ENCODE results near the gene DPP6. TPM values are rescaled to one million over a fixed set of nuclear protein-coding genes. Genes with fewer than 3 reads are reported as not detected.

The DPP6 gene
- total RNA-seq, 4 donors from 2014 or later: 0.60 to 1.7 (median 1.6) TPM; not detected in 1

GRCh38 chr7:154512121-154512833 is 460.1 kb downstream of the DPP6 start:
- H3K27me3 ChIP-seq: no peaks in the 10 kb centered on the region
- H3K4me3 ChIP-seq: no peak overlapping the region
- TF ChIP-seq EP300 (IDR thresholded peaks at IDR 0.05) (no peak), POLR2A (IDR thresholded peaks at IDR 0.05) (no peak)
- TF ChIP-seq, protein P1, sequence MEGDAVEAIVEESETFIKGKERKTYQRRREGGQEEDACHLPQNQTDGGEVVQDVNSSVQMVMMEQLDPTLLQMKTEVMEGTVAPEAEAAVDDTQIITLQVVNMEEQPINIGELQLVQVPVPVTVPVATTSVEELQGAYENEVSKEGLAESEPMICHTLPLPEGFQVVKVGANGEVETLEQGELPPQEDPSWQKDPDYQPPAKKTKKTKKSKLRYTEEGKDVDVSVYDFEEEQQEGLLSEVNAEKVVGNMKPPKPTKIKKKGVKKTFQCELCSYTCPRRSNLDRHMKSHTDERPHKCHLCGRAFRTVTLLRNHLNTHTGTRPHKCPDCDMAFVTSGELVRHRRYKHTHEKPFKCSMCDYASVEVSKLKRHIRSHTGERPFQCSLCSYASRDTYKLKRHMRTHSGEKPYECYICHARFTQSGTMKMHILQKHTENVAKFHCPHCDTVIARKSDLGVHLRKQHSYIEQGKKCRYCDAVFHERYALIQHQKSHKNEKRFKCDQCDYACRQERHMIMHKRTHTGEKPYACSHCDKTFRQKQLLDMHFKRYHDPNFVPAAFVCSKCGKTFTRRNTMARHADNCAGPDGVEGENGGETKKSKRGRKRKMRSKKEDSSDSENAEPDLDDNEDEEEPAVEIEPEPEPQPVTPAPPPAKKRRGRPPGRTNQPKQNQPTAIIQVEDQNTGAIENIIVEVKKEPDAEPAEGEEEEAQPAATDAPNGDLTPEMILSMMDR (IDR thresholded peaks at IDR 0.05): no peak
- 86 to 89% methylated on average over 7 of the region's 7 CpGs for WGBS, 2 donors
- no peaks in the 10 kb centered on the region for H3K4me1 ChIP-seq
- H3K9me3 ChIP-seq: peaks cover 0 to 13% (median 0%) of the 10 kb centered on the region in 4 donors
- H3K27ac ChIP-seq: no peak overlapping the region
- DNase-seq (ENCODE audit: low spot score in 2 of 2): no peak
- H3K36me3 ChIP-seq: no peaks in the 10 kb centered on the region

- Histone ChIP-seq H3K4me1 (no peaks in the 10 kb centered on the region), H3K27me3 (no peaks in the 10 kb centered on the region), H3K36me3 (no peaks in the 10 kb centered on the region), H3K9me3 (peaks cover 0 to 9% (median 0%) of the 10 kb centered on the region in 4 donors), H3K4me3 (no peak overlapping the region), H3K27ac (no peak overlapping the region)
- 87% methylated on average over 10 of the region's 10 CpGs for WGBS, 2 donors
- TF ChIP-seq, protein P1 (IDR thresholded peaks at IDR 0.05): no peak
- no peak for TF ChIP-seq EP300 (IDR thresholded peaks at IDR 0.05)
- TF ChIP-seq POLR2A (IDR thresholded peaks at IDR 0.05): no peak
- no peak for DNase-seq (ENCODE audit: low spot score in 2 of 2)
These were observed 465.6 kb downstream of the DPP6 start for GRCh38 chr7:154517768-154518167.

- H3K4me3 ChIP-seq: no peak overlapping the region
- DNase-seq (ENCODE audit: low spot score in 2 of 2): no peak
- H3K27me3 ChIP-seq: no peaks in the 10 kb centered on the region
- 76 to 94% methylated on average over 4 of the region's 4 CpGs for WGBS, 2 donors
- H3K4me1 ChIP-seq: no peaks in the 10 kb centered on the region
- no peak overlapping the region for H3K27ac ChIP-seq
- no peaks in the 10 kb centered on the region for H3K36me3 ChIP-seq
- H3K9me3 ChIP-seq: peaks cover 0 to 9% (median 0%) of the 10 kb centered on the region in 4 donors
- TF ChIP-seq POLR2A (IDR thresholded peaks at IDR 0.05) (no peak), EP300 (IDR thresholded peaks at IDR 0.05) (no peak)
- TF ChIP-seq, protein P1 (IDR thresholded peaks at IDR 0.05): no peak
These were observed 467.0 kb downstream of the DPP6 start for GRCh38 chr7:154519229-154519628.

GRCh38 chr7:154530136-154530535 is 477.9 kb downstream of the DPP6 start:
- H3K4me1 ChIP-seq: no peaks in the 10 kb centered on the region
- no peak overlapping the region for H3K27ac ChIP-seq
- no peak overlapping the region for H3K4me3 ChIP-seq
- DNase-seq (ENCODE audit: low spot score in 2 of 2): no peak
- H3K36me3 ChIP-seq: no peaks in the 10 kb centered on the region
- H3K27me3 ChIP-seq: no peaks in the 10 kb centered on the region
- TF ChIP-seq, protein P1 (IDR thresholded peaks at IDR 0.05): no peak
- TF ChIP-seq POLR2A (IDR thresholded peaks at IDR 0.05) (no peak), EP300 (IDR thresholded peaks at IDR 0.05) (no peak)
- peaks cover 0 to 16% (median 0%) of the 10 kb centered on the region in 4 donors for H3K9me3 ChIP-seq
- 97 to 100% methylated on average over 1 of the region's 1 CpG for WGBS, 2 donors

- Histone ChIP-seq H3K9me3 (peaks cover 0 to 16% (median 0%) of the 10 kb centered on the region in 4 donors), H3K27me3 (no peaks in the 10 kb centered on the region), H3K27ac (no peak overlapping the region), H3K36me3 (no peaks in the 10 kb centered on the region), H3K4me3 (no peak overlapping the region), H3K4me1 (no peaks in the 10 kb centered on the region)
- TF ChIP-seq, protein P1 (IDR thresholded peaks at IDR 0.05): no peak
- no peak for TF ChIP-seq POLR2A (IDR thresholded peaks at IDR 0.05)
- TF ChIP-seq EP300 (IDR thresholded peaks at IDR 0.05): no peak
- no peak for DNase-seq (ENCODE audit: low spot score in 2 of 2)
These were observed 480.6 kb downstream of the DPP6 start for GRCh38 chr7:154532771-154533170.

Measured in tibial nerve (tissue), 4 donors.